ENCODE results near the gene UNC80. TPM values are rescaled to one million over a fixed set of nuclear protein-coding genes. Genes with fewer than 3 reads are reported as not detected.

Gene UNC80
- total RNA-seq, 1 experiment from 2014 or later, result not detected

GRCh38 chr2:209970271-209970670, 198.6 kb downstream of the UNC80 start:
- Histone ChIP-seq H3K4me3 (no peak overlapping the region), H3F3A (ENCODE audit: insufficient read depth, low read depth) (no peaks in the 10 kb centered on the region), H2AFZ (no peak overlapping the region), H3K9me3 (ENCODE audit: insufficient read depth, low read depth) (no peaks in the 10 kb centered on the region), H4K20me1 (ENCODE audit: insufficient read depth) (no peaks in the 10 kb centered on the region), H3K36me3 (ENCODE audit: low read depth) (no peaks in the 10 kb centered on the region), H3K4me2 (no peak overlapping the region), H3K79me2 (ENCODE audit: low read depth) (no peaks in the 10 kb centered on the region), H3K9me2 (ENCODE audit: insufficient read depth) (no peaks in the 10 kb centered on the region), H3K27ac (no peak overlapping the region), H3K4me1 (replicated peaks; ENCODE audit: insufficient read depth) (no peaks in the 10 kb centered on the region), H3K27me3 (ENCODE audit: insufficient read depth, low read depth) (no peaks in the 10 kb centered on the region)
- ChIA-PET CTCF (no interaction called here), POLR2A (ENCODE audit: unreplicated experiment) (no interaction called here)
- no peak for TF ChIP-seq EZH2 (IDR thresholded peaks at IDR 0.05; ENCODE audit: low read depth)
- TF ChIP-seq CTCF (conservative IDR thresholded peaks at IDR 0.05), result no peak
- no TSS peak for BruUV-seq (replicated peaks)
- no peak for DNase-seq
- intact Hi-C loops (cut with micrococcal nuclease; ENCODE audit: unreplicated experiment), result loop anchor here (5.0 kb wide), 1 partner anchor 427 kb away; no protein-coding TSS in a partner anchor

GRCh38 chr2:209970711-209971110, 199.1 kb downstream of the UNC80 start:
- Histone ChIP-seq H3K4me1 (replicated peaks; ENCODE audit: insufficient read depth) (no peaks in the 10 kb centered on the region), H3K9me3 (ENCODE audit: insufficient read depth, low read depth) (no peaks in the 10 kb centered on the region), H2AFZ (no peak overlapping the region), H3K9me2 (ENCODE audit: insufficient read depth) (no peaks in the 10 kb centered on the region), H3K4me3 (no peak overlapping the region), H3K27ac (no peak overlapping the region), H3K4me2 (no peak overlapping the region), H3K79me2 (ENCODE audit: low read depth) (no peaks in the 10 kb centered on the region), H3K36me3 (ENCODE audit: low read depth) (no peaks in the 10 kb centered on the region), H3K27me3 (ENCODE audit: insufficient read depth, low read depth) (no peaks in the 10 kb centered on the region), H4K20me1 (ENCODE audit: insufficient read depth) (no peaks in the 10 kb centered on the region), H3F3A (ENCODE audit: insufficient read depth, low read depth) (no peaks in the 10 kb centered on the region)
- CTCF ChIA-PET, result no interaction called here
- DNase-seq, result no peak
- POLR2A ChIA-PET (ENCODE audit: unreplicated experiment), result no interaction called here
- no peak for TF ChIP-seq CTCF (conservative IDR thresholded peaks at IDR 0.05)
- no peak for TF ChIP-seq EZH2 (IDR thresholded peaks at IDR 0.05; ENCODE audit: low read depth)
- intact Hi-C loops (cut with micrococcal nuclease; ENCODE audit: unreplicated experiment), result loop anchor here (5.0 kb wide), 1 partner anchor 427 kb away; no protein-coding TSS in a partner anchor
- no TSS peak for BruUV-seq (replicated peaks)

- Histone ChIP-seq H3K4me1 (replicated peaks; ENCODE audit: insufficient read depth) (no peaks in the 10 kb centered on the region), H3F3A (ENCODE audit: insufficient read depth, low read depth) (no peaks in the 10 kb centered on the region), H3K9me2 (ENCODE audit: insufficient read depth) (no peaks in the 10 kb centered on the region), H3K4me2 (no peak overlapping the region), H3K36me3 (ENCODE audit: low read depth) (no peaks in the 10 kb centered on the region), H3K79me2 (ENCODE audit: low read depth) (no peaks in the 10 kb centered on the region), H2AFZ (no peak overlapping the region), H3K4me3 (no peak overlapping the region), H3K27ac (no peak overlapping the region), H3K9me3 (ENCODE audit: insufficient read depth, low read depth) (no peaks in the 10 kb centered on the region), H4K20me1 (ENCODE audit: insufficient read depth) (no peaks in the 10 kb centered on the region), H3K27me3 (ENCODE audit: insufficient read depth, low read depth) (no peaks in the 10 kb centered on the region)
- no peak for DNase-seq
- intact Hi-C loops (cut with micrococcal nuclease; ENCODE audit: unreplicated experiment), result loop anchor here (5.0 kb wide), 1 partner anchor 424 kb away; no protein-coding TSS in a partner anchor
- ChIA-PET POLR2A (ENCODE audit: unreplicated experiment) (no interaction called here), CTCF (no interaction called here)
- TF ChIP-seq EZH2 (IDR thresholded peaks at IDR 0.05; ENCODE audit: low read depth) (no peak), CTCF (conservative IDR thresholded peaks at IDR 0.05) (no peak)
- no TSS peak for BruUV-seq (replicated peaks)
These were observed 201.7 kb downstream of the UNC80 start for GRCh38 chr2:209973328-209973727.

All from PC-9 (cell line).